ENCODE results near the gene LZTR1. TPM values are rescaled to one million over a fixed set of nuclear protein-coding genes. Genes with fewer than 3 reads are reported as not detected.
"Not testable (repeated sequence)": the region's sequence is repeated elsewhere in the genome, so short reads cannot be mapped to it uniquely, and the experiment has no call there.

LZTR1 gene
- 13.0 and 14.0 TPM in 2 replicates for total RNA-seq (2014; rRNA removed; shearing (Covaris generic))

DNA sequence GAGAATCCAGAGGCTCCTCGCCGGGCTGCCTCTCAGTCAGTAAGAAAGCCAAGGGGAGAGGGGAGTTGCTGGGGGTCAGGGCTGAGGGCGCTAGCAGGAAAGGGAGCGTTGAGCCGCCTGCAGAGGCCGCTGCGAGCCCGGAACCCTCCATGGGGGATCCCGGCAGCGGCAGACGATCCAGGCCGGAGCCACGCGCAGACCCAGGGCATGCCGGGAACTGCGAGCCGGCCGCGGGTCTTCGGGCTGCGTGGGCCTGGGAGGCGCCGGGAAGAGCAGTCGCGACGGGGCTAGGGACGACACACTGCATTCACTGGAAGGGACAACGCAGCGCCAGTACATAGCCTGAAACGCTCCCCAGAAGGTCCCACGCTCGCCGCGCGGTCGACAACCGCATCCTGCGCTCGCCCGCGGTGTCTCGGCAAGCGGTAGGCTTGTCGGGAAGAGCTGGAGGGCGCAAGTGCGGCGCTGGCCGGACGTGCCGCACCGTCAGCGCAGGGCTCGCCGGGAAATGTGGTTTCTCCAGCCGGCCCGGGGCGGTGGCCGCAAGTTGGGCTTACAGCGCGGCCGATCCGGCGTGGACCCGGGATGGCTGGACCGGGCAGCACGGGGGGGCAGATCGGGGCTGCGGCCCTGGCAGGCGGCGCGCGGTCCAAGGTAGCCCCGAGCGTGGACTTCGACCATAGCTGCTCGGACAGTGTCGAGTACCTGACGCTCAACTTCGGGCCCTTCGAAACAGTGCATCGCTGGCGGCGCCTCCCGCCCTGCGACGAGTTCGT lies at the start of gene LZTR1:
Gene LZTR1 (plus strand): TSS at position 511 of the 776 bp plus-strand sequence. CDS start 75 bp downstream, at position 586.
- peak; percentile 69 for DNase-seq (ENCODE audit: low read depth)

DNA sequence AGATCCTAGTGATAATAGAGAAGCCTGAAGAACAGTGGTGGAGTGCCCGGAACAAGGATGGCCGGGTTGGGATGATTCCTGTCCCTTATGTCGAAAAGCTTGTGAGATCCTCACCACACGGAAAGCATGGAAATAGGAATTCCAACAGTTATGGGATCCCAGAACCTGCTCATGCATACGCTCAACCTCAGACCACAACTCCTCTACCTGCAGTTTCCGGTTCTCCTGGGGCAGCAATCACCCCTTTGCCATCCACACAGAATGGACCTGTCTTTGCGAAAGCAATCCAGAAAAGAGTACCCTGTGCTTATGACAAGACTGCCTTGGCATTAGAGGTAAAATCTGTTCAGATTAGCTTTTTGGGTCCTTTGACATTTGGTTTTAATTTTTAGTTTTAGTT lies 48.2 kb upstream of the LZTR1 start:
- DNase-seq (ENCODE audit: low read depth) = no peak

DNA sequence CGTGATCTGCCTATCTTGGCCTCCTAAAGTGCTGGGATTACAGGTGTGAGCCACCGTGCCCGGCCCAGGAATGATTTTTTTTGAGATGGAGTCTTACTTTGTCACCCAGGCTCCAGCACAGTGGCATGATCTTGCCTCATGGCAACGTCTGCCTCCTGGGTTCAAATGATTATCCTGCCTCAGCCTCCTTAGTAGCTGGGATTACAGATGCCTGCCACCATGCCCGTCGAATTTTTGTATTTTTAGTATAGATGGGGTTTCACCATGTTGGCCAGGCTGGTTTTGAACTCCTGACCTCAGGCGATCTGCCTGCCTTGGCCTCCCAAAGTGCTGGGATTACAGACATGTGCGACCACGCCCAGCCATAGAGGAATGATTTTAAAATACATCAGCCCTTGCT lies 47.0 kb upstream of the LZTR1 start:
- DNase-seq (ENCODE audit: low read depth) = not testable (repeated sequence)

DNA sequence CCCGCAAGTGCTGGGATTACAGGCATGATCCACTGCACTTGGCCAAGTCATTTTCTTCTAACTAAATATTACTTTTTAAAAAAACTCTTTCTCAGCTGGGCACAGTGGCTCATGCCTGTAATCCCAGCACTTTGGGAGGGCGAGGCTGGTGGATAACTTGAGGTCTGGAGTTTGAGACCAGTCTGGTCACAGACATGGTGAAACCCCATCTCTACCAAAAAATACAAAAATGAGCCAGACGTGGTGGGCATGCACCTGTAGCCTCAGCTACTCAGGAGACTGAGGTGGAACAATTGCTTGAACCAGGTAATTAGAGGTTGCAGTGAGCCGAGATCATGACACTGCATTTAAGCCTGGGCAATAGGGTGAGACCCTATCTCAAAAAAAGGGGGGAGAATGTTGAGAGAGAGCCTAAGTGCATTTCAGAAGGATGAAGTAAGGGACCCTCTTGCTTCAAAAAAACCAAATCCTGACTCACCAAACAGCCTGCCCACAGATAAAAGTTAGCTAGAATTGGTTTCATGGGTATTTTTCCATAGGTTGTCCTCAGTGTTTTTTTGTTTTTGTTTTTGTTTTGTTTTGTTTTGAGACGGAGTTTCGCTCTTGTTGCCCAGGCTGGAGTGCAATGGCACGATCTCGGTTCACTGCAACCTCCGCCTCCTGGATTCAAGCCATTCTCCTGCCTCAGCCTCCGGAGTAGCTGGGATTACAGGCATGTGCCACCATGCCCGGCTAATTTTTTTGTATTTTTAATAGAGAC lies 46.1 kb upstream of the LZTR1 start:
- not testable (repeated sequence) for DNase-seq (ENCODE audit: low read depth)

DNA sequence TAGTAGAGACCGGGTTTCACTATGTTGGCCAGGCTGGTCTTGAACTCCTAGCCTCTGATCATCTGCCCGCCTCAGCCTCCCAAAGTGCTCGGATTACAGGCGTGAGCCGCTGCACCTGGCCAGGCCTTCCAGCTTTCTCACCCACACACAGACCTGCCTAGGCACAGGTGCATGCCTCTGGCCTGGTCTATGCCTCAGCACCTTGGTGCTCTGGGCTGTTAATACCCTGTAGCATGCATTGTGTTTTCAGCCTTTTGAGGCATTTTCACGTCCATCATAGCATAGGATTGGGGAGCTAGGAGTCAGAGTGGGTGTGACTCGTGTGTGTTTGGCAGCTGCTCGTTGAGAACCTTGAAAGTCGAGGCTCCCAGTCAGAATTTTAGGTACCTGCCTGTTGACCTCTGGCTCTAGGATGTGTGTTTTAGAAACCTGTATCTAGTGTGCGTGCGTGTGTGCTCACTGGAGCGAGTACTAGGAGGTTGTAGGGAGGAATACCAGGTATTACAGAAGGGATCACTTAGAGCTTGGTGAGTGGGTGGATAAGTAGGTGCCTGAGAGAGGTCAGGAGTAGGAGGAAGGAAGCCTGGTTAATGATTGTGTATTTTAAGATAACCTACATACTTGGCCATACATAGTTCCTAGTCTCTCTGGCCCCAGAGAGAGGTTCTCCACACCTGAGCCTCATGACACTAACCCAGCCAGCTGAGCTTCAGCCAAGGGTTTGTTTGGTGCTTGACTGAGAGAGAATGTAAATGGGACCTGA lies 44.9 kb upstream of the LZTR1 start:
- no peak for DNase-seq (ENCODE audit: low read depth)

DNA sequence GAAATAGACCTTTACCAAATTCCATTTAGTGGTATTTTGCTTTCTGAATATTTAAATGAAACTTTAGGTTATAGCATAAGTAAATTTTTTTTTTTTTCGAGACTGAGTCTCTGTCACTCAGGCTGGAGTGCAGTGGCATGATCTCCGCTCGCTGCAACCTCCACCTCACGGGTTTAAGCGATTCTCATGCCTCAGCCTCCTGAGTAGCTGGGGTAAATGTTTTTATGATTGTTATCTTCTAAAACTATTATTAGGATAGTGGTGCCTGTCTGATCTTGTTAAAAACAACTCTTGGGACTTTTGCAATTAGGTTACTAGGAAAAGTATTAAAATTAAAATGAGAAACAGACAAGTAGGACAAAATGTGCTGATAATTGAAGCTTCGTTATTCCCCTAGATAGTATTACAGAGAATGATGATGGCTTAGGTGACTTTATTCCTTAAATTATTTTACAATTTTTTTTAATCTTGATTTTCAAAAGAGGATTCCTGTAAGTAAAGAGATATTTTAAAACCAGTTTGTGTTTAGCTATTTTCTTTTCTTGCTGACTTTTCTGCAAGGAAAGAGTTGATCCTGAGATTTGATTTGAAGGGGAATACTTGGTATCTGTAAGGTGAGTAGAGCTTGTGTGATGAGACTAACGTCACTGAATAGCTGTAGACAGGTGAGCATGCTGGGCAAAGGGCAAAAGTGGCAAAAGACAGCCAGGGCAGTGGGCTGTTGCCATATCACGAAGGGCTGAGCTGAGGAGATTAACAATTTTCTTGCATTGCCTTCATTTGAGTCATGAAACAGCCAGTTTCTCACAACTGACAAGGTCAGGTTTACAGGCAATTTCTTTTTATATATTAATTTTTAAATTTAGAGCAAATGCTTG lies 44.1 kb upstream of the LZTR1 start:
- DNase-seq (ENCODE audit: low read depth) = no peak

DNA sequence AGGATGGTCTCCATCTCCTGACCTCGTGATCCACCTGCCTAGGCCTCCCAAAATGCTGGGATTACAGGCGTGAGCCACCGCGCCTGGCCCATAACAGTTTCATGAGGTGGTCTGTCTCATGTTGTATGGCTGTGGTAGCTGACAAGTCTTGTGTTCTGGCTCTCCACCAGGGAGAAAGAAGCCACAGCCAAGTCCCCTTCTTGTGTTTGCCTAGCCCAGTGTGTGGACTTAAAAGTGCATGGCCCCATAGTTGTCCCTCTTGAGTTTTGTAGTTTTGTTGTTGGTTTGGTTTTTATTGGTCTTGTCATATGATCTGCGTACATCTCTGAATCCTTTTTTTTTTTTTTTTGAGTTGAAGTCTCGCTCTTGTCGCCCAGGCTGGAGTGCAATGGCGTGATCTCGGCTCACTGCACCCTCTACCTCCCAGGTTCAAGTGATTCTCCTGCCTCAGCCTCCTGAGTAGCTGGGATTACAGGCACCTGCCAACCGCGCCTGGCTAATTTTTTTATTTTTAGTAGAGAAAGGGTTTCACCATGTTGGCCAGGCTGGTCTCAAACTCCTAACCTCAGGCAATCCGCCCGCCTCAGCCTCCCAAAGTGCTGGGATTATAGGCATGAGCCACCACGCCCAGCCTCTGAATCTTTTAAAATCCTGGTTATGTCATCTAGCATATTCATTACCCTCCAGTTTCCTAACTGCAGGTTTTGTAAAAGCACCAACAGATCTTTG lies 42.5 kb upstream of the LZTR1 start:
- DNase-seq (ENCODE audit: low read depth) = not testable (repeated sequence)

DNA sequence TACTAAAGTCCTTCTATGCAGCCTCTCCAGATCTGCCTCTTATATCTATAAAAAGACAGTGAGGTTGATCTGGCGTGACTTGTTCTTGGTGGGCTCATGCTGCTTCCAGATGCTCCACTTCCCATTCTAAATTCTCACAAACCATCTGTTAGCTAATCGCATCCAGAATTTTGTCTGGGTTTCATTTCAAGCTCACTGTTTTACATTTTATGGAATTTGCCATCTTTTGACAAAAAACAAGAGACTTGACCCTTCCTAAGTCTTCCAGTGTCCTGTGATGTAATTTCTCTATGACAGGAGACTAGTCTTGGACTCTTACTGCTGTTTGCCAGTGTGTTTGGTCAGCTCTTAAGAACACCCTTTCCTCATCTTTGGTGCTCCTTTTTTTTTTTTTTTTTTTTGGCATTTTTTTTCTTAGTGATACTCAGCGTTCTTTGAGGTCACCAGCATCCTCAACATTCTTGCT lies 41.9 kb upstream of the LZTR1 start:
- no peak for DNase-seq (ENCODE audit: low read depth)

DNA sequence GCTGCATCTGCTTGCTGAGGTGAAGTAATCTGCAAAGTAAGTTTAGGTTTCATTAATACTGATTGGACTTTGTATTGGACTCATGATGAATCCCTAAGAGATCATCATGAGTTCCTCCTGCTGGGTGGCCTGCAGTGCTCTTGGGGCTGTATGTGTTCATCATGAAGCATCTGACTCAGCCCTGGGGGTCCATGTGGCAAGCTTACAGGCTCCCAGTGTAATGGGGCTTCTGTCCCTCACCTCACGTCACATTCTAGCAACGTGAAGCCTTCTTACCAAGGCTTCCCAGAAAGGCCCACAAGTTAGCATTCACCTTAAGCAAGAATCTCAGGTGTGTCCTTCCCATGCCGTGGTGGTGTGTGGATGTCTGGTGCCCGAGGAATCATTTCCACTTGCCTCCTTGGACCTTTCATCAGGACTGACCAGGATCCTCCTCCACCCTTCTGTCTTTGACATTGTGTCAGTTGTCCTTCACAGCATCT lies 41.2 kb upstream of the LZTR1 start:
- no peak for DNase-seq (ENCODE audit: low read depth)

DNA sequence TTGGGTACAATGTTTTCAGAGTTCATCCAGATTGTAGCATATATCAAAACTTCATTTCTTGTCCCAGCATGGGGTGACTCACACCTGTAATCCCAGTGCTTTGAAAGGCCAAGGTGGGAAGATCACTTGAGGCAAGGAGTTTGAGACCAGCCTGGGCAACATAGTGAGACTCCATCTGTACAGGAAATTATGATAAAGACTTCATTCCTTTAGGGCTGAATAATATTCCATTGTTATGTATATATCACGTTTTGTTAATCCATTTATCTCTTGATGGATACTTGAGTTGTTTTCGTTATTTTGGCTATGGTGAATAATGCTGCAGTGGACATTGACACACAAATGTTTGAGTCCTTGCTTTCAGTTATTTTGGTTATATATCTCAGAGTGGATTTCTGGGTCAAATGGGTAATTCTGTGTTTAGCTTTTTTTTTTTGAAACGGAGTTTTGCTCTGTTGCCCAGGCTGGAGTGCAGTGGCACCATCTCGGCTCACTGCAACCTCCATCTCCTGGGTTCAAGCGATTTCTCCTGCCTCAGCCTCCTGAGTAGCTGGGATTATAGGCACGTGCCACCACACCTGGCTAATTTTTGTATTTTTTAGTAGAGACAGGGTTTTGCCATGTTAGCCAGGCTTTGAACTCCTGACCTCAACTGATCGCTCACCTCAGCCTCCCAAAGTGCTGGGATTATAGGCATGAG lies 39.7 kb upstream of the LZTR1 start:
- peak; percentile 31 for DNase-seq (ENCODE audit: low read depth)

DNA sequence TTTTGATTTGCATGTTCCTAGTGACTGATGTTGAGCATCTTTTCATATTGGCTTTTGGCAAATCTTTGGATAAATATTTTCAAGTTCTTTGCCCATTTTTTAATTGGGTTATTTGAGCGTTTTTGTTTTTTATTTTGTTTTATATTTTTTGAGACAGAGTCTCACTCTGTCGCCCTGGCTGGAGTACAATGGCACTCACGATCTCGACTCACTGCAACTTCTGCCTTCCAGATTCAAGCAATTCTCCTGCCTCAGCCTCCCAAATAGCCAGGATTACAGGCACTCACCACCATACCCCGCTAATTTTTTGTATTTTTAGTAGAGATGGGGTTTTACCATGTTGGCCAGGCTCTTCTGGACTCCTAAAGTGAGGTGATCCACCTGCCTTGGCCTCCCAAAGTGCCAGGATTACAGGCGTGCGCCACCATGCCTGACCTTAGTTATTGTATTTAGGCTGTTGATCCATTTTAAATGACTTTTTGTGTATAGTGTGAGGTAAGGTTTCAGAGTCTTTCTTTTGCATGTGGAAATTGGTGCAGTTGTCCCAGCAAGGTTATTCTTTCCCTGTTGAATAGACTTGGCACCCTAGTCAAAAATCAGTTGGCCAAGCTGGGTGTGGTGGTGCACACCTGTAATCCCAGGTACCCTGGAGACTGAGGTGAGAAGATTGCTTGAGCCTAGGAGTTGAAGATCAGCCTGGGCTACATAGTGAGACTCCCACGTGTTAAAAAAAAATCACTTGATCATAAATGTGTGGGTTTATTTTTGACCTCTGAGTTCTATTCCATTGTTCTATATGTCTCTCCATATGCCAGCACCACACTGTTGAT lies 38.8 kb upstream of the LZTR1 start:
- DNase-seq (ENCODE audit: low read depth) = no peak

DNA sequence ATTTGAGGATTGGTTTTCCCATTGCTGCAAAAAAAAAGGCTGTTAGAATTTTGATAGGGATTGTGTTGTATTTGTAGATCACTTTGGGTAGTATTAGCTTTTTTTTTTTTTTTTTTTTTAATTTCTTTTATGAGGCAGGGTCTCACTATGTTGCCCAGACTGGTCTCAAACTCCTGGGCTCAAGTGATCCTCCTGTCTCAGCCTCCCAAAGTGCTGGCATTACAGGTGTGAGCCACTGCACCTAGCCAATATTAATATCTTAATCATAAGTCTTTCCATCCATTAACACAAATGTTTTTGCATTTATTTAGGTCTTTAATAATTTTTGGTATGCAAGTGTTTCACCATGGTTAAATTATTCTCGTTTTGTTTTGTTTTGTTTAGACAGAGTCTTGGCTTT lies 38.1 kb upstream of the LZTR1 start:
- no peak for DNase-seq (ENCODE audit: low read depth)

DNA sequence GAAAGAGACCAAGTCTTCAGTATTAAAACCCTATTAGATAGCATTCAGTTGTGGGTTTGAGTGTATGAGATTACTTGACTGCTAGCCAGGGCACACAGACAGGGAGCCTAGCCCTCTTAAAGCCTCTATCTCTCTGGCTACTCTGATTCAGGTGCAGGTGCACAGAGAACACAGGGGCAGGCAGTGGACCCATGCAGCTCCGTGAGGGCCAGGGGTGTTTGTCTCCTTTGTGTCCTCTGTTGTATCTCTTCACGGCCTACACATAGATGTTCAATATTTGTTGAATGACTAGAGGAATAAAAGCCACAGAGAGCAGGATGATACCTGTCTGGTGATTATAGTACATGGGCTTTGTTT lies 36.5 kb upstream of the LZTR1 start:
- DNase-seq (ENCODE audit: low read depth) = no peak

DNA sequence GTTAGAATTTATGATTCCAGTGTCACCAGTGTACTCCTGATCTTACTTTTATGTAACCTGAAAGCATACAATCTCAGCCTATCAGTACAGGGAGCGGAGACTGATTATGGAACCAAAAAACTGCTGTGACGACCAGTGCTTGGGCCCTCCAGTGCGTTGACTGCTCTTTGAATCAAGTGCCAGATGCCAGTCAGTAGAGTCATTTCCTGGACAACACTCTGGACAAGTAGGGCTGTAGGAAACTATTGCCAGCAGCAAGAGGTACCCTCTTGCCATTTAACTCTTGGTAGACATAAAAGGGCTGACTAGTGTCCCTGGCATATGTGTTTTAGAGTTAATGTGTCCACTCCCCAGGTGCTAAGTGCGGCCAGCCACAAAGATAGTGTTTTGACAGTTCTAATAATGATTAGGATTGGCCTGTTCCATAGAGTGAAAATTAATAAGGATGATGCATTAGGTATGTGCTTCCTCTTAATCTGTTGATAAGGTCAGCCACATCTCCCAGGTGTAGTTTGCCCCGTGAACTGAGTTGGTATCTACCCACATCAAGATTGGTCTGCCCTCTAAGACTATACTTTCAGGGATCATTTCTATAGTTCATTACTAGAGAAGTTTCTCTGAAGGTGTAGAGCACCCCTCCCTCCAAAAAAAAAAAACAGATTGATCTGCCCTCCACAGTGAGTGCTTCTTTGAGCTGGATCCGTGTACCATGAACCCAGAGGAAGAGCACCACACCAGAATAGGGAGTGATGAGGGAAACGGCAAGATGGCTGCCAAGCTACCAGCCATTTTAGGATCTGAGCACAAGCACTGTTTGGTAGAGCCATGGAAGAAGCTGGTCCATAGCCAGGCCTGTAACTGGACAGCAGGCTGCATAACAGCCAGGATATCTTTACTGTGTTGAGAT lies 35.8 kb upstream of the LZTR1 start:
- DNase-seq (ENCODE audit: low read depth) = peak; percentile 70

DNA sequence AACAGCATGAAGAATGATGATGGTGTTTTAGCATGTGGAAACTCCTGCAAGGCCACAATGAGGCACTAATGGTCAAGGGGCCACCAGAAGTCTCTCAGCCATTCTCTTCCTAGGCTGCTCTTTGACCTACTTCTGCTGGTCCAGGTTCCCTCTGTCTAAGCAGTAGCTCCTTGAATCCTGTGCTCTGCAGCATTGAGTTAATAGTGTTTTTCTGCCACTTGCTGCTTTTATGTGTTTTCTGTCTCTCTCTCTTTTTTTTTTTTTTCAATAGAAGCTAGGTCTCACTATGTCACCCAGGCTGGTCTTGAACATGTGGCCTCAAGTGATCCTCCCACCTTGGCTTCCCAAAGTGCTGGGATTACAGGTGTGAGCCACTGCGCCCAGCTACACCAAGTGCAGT lies 35.1 kb upstream of the LZTR1 start:
- no peak for DNase-seq (ENCODE audit: low read depth)

DNA sequence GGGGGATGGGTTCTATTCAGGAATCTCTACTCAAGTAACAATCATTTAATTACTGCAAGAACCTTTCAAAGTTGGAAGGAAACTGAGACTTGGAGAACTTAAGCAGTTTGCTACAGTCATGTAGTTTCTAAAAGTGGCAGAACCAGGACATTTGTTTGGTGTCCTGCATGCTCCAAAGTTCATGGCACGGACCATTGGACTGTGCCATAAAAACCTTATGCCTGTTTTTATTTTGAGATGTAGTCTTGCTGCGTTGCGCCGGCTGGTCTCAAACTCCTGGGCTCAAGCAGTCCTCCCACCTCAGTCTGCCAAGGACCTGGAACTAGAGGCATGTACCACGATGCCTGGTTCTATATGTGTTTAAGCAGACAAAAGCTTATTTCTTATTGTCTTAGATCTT lies 33.6 kb upstream of the LZTR1 start:
- DNase-seq (ENCODE audit: low read depth) = no peak

DNA sequence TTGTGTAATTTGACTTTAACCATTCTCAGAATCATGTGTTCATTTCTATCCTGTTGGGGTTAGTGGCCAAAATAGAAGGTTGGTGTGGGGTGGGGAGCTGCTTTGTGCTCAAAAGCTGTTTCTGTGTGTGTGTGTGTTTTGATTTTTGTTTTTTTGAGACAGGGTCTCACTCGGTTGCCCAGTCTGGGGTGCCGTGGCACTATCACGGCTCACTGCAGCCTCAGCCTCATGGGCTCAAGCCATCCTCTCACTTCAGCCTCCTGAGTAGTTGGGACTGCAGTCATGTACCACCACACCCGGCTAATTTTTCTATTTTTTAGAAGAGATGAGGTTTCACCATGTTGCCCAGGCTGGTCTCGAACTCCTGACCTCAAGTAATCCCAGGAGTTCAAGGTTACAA lies 33.1 kb upstream of the LZTR1 start:
- no peak for DNase-seq (ENCODE audit: low read depth)

DNA sequence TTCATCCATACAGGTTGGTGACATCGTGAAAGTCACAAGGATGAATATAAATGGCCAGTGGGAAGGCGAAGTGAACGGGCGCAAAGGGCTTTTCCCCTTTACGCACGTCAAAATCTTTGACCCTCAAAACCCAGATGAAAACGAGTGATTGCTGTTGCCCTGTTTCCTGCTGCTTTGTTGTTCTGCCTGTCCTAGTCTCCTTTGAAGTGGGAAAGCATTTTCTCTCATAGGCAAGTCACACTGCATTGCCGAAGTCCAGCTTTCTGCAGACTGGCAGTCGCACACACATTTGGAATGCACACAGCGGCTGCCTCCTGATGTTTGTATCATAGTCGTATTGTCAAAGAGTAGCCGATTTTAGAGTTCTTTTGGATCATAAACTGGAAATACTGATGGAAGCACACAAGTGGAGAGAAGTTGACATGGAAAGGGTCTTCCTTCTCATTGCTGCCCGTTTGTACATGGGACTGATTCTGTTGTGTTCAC lies 32.4 kb upstream of the LZTR1 start:
- DNase-seq (ENCODE audit: low read depth) = no peak

Data from M059J (cell line).